ENCODE data around the gene TRPM7.
"Not testable (repeated sequence)": the region's sequence is repeated elsewhere in the genome, so short reads cannot be mapped to it uniquely, and the experiment has no call there.

TRPM7 gene, protein sequence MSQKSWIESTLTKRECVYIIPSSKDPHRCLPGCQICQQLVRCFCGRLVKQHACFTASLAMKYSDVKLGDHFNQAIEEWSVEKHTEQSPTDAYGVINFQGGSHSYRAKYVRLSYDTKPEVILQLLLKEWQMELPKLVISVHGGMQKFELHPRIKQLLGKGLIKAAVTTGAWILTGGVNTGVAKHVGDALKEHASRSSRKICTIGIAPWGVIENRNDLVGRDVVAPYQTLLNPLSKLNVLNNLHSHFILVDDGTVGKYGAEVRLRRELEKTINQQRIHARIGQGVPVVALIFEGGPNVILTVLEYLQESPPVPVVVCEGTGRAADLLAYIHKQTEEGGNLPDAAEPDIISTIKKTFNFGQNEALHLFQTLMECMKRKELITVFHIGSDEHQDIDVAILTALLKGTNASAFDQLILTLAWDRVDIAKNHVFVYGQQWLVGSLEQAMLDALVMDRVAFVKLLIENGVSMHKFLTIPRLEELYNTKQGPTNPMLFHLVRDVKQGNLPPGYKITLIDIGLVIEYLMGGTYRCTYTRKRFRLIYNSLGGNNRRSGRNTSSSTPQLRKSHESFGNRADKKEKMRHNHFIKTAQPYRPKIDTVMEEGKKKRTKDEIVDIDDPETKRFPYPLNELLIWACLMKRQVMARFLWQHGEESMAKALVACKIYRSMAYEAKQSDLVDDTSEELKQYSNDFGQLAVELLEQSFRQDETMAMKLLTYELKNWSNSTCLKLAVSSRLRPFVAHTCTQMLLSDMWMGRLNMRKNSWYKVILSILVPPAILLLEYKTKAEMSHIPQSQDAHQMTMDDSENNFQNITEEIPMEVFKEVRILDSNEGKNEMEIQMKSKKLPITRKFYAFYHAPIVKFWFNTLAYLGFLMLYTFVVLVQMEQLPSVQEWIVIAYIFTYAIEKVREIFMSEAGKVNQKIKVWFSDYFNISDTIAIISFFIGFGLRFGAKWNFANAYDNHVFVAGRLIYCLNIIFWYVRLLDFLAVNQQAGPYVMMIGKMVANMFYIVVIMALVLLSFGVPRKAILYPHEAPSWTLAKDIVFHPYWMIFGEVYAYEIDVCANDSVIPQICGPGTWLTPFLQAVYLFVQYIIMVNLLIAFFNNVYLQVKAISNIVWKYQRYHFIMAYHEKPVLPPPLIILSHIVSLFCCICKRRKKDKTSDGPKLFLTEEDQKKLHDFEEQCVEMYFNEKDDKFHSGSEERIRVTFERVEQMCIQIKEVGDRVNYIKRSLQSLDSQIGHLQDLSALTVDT (N-terminal part only)

DNA sequence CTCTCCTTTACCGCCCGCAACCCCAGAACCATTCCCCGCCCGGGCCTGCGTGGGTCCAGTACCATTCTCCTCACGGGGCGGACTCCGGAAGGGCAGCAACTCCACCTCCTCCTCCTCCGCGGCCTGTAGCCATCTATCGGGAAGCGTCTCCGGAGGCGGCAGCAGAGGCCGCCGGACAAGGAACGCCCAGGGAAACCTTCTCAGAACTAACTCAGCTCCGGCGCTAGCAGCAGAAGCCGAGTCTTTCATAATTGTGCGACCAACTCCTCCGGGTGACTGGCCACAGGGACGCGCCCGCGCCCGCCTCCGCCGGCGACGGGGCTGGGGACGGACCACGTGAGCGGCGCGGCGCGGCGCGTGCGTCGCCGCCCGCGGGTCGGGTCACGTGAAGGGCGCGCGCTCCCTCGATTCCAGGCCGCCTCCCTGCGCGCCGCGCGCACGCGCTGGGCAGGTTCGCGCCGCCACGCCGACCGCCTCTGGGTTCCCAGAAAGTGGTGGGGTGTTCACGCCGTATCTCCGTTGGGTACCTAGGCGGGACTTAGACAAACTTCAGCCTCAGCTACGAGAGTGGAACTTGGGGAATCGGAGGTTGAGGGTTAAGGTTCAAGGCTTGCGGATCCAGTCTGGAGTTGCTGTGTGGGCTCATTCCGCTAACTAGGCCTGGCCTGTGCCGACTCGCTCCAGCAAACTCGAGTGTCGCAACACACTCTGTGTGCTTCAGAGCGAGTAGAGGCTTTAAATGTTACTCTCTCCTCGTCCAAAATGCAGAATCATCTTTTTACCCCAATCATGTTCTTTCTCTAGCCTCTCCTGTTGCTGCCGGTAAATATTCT, at the start of gene TRPM7:
TSS of gene TRPM7 (minus strand) at position 329 of the 833 bp plus-strand sequence. CDS start at position 65, 264 bp downstream.
- DNase-seq (ENCODE audit: low read depth in 2 of 2): peak; percentile 54 to 67

DNA sequence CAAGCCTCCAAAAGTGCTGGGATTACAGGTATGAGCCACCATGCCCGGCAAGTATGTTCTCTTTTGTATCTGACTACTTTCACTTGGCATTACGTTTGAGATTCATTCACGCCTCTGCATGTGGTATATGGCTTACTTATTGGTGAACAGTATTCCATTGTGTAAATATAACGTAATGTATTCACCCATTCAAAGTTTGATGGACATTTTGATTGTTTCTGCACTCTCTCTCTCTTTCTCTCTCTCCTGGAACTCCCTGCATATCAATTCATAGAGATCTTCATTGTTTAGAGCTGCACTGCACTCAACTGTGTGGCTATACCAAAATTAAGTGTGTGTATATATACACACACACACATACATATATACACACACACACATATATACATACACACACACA, 48.6 kb upstream of the TRPM7 start:
- no peak for DNase-seq (ENCODE audit: low read depth in 2 of 2)

DNA sequence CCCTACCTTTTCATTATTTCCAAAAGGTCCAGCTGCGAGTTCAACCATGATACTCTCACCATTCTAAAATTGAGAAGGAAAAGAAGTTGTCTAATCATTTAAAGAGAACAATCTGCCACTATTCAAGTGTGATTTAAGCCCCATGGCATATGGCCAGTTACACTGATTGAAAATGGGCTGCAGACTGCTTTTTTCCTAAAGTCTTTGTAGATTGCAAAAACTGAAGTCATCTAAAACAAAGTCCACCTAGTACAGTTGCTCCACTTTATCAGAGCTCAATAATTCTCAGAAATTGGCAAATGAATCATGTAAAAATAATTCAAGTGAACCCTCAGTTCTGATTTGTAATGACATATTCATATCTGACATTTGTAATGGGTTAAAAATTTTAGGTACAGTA, 39.7 kb upstream of the TRPM7 start:
- no peak for DNase-seq (ENCODE audit: low read depth in 2 of 2)

DNA sequence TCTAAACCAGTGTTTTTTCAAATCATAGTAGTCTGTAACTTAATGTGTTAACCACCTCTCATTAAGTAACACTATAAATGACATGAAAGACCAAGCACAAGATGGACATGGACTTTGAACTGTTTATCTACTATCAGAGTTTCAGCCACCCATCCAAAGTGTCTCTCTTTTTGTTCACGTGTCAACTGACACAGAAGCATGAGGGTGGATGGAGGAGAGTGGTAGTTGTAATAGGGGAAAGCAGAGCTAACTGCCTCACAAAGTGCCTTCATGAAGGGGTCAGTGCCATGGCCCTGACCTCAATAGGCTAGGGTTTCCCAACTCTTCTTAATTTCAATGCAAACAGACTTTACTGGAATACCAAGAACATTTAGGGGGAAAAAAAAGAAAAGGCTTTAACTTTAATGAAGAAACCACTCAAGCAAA, 32.1 kb upstream of the TRPM7 start:
- no peak for DNase-seq (ENCODE audit: low read depth in 2 of 2)

DNA sequence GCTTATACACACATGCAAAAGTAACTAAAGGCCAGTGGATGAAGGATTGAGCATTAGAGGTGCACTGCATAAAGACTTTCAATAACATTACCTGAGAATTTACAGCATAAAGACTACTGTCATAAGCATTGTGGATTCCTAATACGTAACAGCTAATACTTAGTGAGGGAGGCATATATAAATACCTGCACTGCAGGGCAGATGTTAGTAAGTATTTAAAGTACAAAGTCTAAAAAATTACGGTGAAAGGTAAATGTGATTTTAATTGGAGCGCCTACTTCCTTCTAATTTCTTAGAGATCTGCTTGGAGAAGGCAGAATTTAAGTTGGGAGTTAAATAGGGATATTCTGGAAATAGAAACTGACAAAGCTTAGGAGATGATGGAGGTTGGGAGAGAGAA, 25.4 kb upstream of the TRPM7 start:
- no peak for DNase-seq (ENCODE audit: low read depth in 2 of 2)

DNA sequence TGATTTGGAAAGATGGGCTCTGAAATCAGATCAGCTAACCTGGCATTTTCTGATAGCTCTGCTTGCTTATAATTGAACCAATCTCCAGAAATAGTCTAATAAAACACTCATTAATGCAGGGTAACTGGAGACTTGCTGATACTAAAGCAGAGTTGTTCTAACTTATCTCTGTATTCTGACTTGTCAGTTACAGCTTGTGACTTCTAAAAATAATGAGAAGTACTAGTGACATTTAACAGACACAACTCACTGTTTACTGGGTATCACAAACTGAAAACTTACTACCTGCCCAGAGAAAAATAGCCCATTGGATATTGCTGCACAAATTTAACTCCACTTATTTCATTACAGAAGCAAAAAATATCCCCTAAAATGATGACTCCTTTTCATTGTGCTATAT, 24.0 kb upstream of the TRPM7 start:
- DNase-seq (ENCODE audit: low read depth in 2 of 2): no peak

DNA sequence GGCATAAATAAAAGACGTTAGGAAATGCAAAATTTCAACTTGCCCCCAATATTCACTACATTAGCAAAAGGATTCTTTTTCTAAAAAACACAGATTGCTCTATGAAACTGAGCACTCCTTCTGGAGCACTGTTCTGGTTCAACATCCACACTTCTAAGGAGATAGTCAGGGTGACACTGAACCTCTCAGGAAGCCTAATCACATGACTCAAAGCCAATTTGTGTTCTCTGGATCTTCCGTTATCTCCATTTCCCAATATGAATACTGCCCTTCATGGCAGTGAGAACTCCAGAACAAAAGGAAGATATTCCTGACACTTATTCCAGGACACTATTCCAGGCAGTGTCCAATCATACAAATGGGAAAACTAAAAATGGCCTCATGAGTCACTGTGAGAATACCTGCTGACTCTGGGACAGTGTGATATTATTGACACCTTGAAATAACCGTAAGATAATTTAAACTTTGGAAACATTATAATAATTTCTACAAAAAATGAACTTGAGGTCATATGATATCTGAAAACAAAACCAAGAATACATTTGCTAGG, 21.4 kb upstream of the TRPM7 start:
- DNase-seq (ENCODE audit: low read depth in 2 of 2): no peak

DNA sequence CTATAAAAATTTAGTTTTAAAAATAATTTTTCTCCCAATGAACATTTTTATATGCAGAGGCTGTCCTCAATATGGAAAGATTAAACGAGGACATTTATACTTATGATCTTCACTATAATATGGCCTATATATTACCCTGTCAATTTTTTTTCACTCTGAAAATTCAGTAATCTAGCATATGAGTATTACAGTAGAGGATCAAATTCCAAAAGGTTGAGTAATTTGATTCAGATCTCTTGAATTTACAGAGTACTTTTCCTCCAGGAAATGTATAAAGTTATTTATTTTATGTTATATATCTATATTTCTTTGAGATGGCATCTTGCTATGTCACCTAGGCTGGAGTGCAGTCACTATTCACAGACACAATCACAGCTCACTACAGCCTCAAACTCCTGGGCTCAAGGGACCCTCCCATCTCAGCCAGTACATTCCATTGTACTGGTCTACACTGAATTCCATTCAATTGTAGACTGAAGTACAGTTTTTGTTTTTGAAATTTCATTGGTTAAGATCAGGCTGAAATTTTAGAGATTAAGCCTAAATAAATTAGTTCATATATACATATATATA, 16.3 kb upstream of the TRPM7 start:
- no peak for DNase-seq (ENCODE audit: low read depth in 2 of 2)

DNA sequence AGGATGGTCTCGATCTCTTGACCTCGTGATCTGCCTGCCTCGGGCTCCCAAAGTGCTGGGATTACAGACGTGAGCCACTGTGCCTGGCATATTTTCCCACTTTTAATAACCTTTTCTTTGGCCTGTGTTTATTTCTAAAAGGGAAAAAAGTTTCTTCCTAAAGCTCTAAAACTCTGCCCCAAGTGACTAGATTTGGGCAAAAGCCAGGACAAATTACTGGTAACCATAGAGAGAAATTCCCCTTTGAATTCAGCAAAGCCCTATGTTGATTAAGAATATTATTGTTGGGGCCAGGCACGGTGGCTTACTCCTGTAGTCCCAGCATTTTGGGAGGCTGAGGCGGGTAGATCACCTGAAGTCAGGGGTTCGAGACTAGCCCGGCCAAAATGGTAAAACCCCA, 11.5 kb upstream of the TRPM7 start:
- DNase-seq (ENCODE audit: low read depth in 2 of 2): no peak

DNA sequence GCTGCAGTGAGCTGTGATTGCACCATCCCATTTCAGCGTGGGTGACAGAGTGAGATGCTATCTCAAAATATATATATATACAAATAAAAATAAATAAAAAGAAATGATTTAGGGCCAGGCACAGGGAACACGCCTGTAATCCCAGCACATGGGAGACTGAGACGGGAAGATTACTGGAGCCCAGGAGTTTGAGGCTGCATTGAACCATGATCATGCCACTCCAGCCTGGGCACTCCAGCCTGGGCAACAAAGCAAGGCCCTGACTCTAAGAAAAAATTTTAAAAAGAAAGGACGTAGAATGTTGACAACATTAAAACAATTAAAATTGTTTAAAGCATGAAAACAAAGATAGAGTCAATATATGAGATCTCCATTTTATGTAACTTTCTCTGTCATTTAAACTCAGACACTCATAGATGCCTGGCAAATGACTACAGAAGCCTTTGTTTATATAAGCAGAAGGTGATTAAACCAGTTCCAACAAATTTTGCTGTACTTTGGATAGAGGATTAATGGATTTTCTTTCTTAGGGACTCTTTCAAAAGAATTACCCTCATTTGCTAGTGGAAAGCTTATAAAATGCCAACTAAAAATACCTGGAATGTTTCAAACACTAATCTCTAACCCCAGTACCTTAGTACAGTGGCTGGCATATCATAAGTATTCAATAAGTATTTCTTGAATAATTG, 10.7 kb upstream of the TRPM7 start:
- no peak for DNase-seq (ENCODE audit: low read depth in 2 of 2)

DNA sequence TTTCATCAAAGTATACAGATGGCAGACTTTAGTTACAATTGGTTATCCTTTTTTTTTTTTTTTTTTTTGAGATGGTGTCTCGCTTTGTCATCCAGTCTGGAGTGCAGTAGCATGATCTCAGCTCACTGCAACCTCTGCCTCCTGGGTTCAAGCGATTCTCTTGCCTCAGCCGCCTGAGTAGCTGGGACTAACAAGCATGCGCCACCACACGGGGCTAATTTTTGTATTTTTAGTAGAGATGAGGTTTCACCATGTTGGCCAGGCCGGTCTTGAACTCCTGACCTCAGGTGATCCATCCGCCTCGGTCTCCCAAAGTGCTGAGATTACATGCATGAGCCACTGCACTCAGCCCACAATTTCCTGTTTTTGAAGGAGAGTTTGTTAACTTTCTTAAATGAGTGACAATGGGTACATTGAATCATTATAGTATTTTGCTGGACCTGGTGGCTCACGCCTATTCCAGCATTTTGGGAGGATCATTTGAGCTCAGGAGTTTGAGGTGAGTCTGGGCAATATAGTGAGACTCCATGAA, 8.1 kb upstream of the TRPM7 start:
- not testable (repeated sequence) for DNase-seq (ENCODE audit: low read depth in 2 of 2)

DNA sequence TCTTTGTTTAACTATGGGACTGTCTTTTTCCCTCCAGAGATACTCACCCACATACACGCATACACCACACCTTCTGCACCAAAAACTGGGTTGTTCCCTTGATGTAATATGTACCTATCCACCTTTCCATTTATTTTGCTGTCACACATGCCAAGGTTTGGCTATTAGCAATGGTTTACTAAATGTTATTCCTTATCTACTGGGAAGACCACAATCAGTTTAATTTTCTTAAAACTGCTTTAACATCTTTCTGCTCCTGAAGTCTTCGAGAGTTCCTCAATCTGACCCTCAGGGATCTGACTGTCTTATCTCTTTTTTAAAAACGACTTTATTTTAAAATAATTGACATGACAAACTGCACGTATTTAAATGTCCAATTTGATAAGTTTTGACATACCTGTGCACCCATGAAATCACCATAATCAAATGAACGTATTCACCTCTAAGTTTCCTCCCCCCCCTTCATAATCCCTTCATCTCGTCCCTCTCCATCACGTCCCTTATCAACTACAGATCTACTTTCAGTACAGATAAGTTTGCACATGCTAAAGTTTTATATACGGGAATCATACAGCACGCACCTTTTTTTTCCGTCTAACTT, 805 bp upstream of the TRPM7 start:
- no peak for DNase-seq (ENCODE audit: low read depth in 2 of 2)

DNA sequence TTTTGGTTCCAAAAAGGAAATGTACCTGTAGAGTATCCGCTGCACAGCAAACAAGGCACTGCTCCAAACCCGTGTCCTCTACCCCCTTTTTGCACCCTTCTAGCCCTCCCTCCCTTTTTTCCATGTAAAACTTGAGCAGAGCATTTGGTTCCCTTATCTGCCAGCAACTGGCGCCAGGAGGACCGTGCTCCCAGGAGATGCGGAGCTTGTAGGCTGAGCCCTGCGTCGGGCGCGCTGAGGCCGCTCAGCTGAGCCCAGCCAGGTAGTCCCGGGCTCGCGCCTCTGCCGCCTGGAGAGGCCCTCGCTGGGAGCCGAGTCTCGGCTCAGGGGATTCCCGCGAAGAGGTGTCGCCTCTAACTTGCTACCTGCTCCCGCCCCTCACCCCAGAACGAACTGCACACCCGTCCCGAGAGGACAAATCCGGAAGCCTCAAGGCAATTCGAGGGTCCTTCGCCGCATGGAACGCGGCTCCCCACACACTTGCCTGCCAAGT, 575 bp downstream of the TRPM7 start:
- DNase-seq (ENCODE audit: low read depth in 2 of 2): no peak

DNA sequence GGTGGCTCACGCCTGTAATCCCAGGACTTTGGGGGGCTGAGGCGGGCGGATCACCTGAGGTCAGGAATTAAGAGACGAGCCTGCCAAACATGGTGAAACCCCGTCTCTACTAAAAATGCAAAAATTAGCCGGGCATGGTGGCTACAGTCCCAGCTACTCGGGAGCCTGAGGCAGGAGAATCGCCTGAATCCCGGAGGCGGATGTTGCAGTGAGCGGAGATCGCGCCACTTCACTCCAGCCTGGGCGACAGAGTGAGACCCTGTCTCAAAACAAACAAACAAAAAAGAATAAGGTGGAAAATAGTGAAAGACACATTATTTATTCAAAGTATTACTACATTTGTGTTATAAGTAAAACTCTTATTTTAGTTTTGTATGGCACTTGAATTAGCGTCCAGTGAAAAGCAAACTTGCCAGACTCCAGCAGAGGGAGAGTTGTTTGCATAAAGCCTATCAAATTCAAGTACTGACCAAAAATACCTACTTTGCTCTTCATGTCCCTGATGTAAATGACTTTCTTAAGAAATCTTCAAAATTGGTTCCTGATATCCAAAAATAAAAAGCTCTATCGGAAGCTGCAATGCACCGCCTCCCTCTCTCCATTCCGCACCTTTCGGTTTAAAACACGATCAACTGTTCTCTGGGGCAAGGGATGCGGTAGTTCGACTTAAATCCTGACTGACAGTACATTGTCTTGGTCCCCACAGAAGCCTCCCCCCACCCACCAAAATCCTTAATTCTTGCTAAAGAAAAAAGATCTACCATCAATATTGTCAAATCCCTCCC, 1.2 kb downstream of the TRPM7 start:
- DNase-seq (ENCODE audit: low read depth in 2 of 2): no peak

DNA sequence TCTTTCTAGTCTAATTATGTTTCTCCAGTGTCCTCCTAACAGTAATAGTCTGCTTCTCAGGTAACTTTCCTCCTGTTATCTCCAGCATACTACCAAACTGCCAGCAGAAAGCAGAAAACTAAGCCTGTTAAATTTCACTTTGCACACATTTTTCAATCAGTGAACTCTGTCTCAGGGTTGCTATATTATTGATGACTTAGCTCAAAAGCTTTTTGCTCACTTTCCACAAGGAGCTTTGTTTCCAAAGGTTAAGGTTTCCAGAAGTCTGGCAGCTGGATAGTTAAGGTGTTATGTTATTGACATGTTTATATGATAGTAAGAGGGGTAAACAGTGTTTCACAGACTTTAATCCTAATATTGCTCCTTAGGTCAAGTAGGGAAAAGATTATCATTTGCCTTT, 5.1 kb downstream of the TRPM7 start:
- DNase-seq (ENCODE audit: low read depth in 2 of 2): no peak

DNA sequence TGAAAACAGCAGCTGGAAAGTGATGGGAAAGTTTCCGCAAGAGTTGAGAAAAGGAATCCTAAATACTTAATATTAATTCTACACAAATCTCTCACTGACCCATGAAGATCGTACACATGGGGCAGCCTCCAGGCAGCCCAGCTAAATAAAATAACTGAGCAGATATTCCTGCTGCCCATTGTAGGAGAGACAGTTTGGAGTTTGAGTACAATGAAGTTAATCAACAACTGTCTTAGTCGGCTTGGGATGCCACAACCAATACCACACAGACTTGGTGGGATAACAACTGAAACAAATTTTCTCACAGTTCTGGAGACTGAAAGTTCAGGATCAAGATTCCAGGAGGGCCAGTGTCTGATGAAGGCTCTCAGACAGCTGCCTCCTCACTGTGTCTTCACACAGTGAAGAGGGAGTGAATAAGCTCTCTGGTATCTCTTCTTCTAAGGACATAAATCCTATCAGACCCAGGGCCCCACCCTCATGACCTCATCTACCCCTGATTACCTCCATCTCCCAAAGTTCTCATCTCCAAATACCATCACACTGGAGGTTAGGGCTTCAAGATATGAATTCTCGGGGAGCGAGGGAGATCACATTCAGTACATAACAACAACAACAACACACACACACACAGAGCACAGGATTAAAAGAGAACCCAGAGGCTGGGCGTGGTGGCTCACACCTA, 9.7 kb downstream of the TRPM7 start:
- DNase-seq (ENCODE audit: low read depth in 2 of 2): peak; percentile 35 to 36

DNA sequence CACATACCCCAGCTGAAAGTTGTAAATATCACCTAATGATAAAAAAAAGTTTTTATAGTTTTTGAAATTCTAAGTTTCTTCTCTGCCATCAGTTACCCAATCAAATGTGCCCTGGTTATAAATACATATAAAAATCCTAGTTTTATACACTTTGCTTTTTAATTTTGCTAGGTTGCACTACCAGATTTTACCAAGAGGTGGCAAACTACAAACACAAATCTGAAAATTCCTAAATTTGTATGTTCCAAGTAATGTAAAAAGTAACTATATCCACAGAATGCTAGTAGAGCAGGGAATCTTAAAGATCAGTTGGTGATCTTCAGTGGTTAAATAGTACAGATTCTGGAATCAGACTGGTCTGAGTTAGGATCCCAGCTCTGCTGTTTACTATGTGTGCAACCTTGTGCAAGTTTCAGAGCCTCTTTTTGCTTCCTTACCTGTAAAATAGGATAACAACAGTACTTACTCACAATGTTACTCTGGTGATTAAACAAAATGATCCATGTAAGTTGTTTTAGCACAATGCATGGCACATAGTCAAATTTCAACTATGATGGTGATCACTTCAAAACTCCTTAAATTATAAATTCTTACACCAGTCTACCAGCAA, 11.0 kb downstream of the TRPM7 start:
- peak; percentile 8 to 26 for DNase-seq (ENCODE audit: low read depth in 2 of 2)

Measured in fibroblast of skin of left quadriceps (primary cell).